ENCODE data around the gene VENTX. TPM values are rescaled to one million over a fixed set of nuclear protein-coding genes. Genes with fewer than 3 reads are reported as not detected.

VENTX gene
- polyA plus RNA-seq, 3 donors, result 1.4 to 56.0 (median 1.6) TPM

GRCh38 chr10:133207627-133208026 lies 30.0 kb upstream of the VENTX start:
- TF ChIP-seq, protein P1, sequence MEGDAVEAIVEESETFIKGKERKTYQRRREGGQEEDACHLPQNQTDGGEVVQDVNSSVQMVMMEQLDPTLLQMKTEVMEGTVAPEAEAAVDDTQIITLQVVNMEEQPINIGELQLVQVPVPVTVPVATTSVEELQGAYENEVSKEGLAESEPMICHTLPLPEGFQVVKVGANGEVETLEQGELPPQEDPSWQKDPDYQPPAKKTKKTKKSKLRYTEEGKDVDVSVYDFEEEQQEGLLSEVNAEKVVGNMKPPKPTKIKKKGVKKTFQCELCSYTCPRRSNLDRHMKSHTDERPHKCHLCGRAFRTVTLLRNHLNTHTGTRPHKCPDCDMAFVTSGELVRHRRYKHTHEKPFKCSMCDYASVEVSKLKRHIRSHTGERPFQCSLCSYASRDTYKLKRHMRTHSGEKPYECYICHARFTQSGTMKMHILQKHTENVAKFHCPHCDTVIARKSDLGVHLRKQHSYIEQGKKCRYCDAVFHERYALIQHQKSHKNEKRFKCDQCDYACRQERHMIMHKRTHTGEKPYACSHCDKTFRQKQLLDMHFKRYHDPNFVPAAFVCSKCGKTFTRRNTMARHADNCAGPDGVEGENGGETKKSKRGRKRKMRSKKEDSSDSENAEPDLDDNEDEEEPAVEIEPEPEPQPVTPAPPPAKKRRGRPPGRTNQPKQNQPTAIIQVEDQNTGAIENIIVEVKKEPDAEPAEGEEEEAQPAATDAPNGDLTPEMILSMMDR (IDR thresholded peaks at IDR 0.05), result no peak
- intact Hi-C loops (cut with micrococcal nuclease), result no loop called here
- Histone ChIP-seq H3K9ac (ENCODE audit: insufficient read depth, low read length, poor library complexity, severe bottlenecking) (no peak overlapping the region), H2AFZ (ENCODE audit: insufficient read depth, low read depth, low read length, poor library complexity, severe bottlenecking) (no peak overlapping the region), H3K79me2 (ENCODE audit: insufficient read depth, low read length) (no peaks in the 10 kb centered on the region), H3K36me3 (replicated peaks in 1 of 2; ENCODE audit: control insufficient read depth in 1 of 2, insufficient read depth in 2 of 2, low read length in 2 of 2) (no peaks in the 10 kb centered on the region), H3K4me2 (replicated peaks; ENCODE audit: extremely low read depth, low read length, poor library complexity, severe bottlenecking) (no peak overlapping the region), H3K27me3 (ENCODE audit: control insufficient read depth in 2 of 2, insufficient read depth in 2 of 2, low read length in 2 of 2) (no peaks in the 10 kb centered on the region), H3K9me3 (replicated peaks in 1 of 2; ENCODE audit: control insufficient read depth in 1 of 2, insufficient read depth in 1 of 2, low read length in 2 of 2) (no peaks in the 10 kb centered on the region), H3K4me1 (ENCODE audit: control insufficient read depth in 1 of 2, insufficient read depth in 2 of 2, low read length in 2 of 2) (no peaks in the 10 kb centered on the region), H4K20me1 (ENCODE audit: insufficient read depth, low read length) (no peaks in the 10 kb centered on the region), H3K27ac (ENCODE audit: low read depth in 1 of 2, low read length in 2 of 2) (no peak overlapping the region), H3K4me3 (replicated peaks in 1 of 3; ENCODE audit: low read depth in 2 of 3, low read length in 3 of 3) (no peak overlapping the region)
- 89% methylated on average over 17 of the region's 17 CpGs for WGBS (ENCODE audit: insufficient coverage)
- no peaks in the 10 kb centered on the region for H3K4me1 Mint-ChIP-seq
- no peaks in the 10 kb centered on the region for H3K9me3 Mint-ChIP-seq
- no peak for DNase-seq
- H3K4me3 Mint-ChIP-seq, result no peak overlapping the region
- peaks cover 0 to 3% (median 2%) of the 10 kb centered on the region in 3 donors for H3K27me3 Mint-ChIP-seq (ENCODE audit: low read depth in 3 of 3)
- H3K27ac Mint-ChIP-seq, result no peak overlapping the region
- no peaks in the 10 kb centered on the region for H3K36me3 Mint-ChIP-seq

DNA sequence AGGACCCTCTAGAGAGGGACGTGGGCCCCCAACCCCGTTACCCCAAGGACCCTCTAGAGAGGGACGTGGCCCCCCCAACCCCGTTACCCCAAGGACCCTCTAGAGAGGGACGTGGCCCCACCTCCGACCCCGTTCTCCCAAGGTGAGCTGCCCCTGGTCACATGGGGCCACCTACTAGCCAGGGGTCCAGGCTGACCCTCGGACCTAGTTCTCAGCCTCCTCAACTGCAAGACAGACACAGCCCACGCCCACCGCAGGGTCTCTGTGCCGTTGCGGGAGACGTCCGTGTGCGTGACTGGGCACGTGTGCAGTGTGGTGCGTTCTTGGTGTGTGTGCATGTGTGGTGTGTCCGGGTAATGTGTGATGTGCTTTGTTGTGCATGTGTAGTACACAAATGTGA lies 29.2 kb upstream of the VENTX start:
- Mint-ChIP-seq H3K4me1 (no peaks in the 10 kb centered on the region), H3K4me3 (no peak overlapping the region), H3K27me3 (ENCODE audit: low read depth in 3 of 3) (peaks cover 0 to 3% (median 2%) of the 10 kb centered on the region in 3 donors), H3K27ac (no peak overlapping the region), H3K9me3 (no peaks in the 10 kb centered on the region), H3K36me3 (no peaks in the 10 kb centered on the region)
- intact Hi-C loops (cut with micrococcal nuclease), result no loop called here
- Histone ChIP-seq H3K79me2 (ENCODE audit: insufficient read depth, low read length) (no peaks in the 10 kb centered on the region), H3K27ac (ENCODE audit: low read depth in 1 of 2, low read length in 2 of 2) (no peak overlapping the region), H3K27me3 (ENCODE audit: control insufficient read depth in 2 of 2, insufficient read depth in 2 of 2, low read length in 2 of 2) (no peaks in the 10 kb centered on the region), H2AFZ (ENCODE audit: insufficient read depth, low read depth, low read length, poor library complexity, severe bottlenecking) (no peak overlapping the region), H3K36me3 (replicated peaks in 1 of 2; ENCODE audit: control insufficient read depth in 1 of 2, insufficient read depth in 2 of 2, low read length in 2 of 2) (no peaks in the 10 kb centered on the region), H3K4me2 (replicated peaks; ENCODE audit: extremely low read depth, low read length, poor library complexity, severe bottlenecking) (no peak overlapping the region), H4K20me1 (ENCODE audit: insufficient read depth, low read length) (no peaks in the 10 kb centered on the region), H3K4me1 (ENCODE audit: control insufficient read depth in 1 of 2, insufficient read depth in 2 of 2, low read length in 2 of 2) (no peaks in the 10 kb centered on the region), H3K4me3 (replicated peaks in 1 of 3; ENCODE audit: low read depth in 2 of 3, low read length in 3 of 3) (no peak overlapping the region), H3K9me3 (replicated peaks in 1 of 2; ENCODE audit: control insufficient read depth in 1 of 2, insufficient read depth in 1 of 2, low read length in 2 of 2) (no peaks in the 10 kb centered on the region), H3K9ac (ENCODE audit: insufficient read depth, low read length, poor library complexity, severe bottlenecking) (no peak overlapping the region)
- TF ChIP-seq, protein P1 (IDR thresholded peaks at IDR 0.05), result no peak
- DNase-seq, result no peak
- 98% methylated on average over 13 of the region's 18 CpGs for WGBS (ENCODE audit: insufficient coverage)
